ENCODE data around the gene ANKRD39.

GRCh38 chr2:96830044-96830562 lies 27.7 kb downstream of the ANKRD39 start:
- TF ChIP-seq CTCF (IDR thresholded peaks at IDR 0.05) (no peak), EZH2 (IDR thresholded peaks at IDR 0.05; ENCODE audit: borderline replicate concordance, insufficient read depth, low read depth, low read length, poor library complexity, severe bottlenecking) (no peak)

All from B cell (primary cell).